Epithelial cell of prostate (primary cell): ENCODE data around the gene STK16.

Experiments
- DNase-seq: peaks from one replicate; pipeline ENCODE4 v3.0.0-alpha.2; 2011; ENCODE audit warnings: low read depth, low spot score
- H3K27ac ChIP-seq: fragments of 450-650 bp; 2 replicates; pipeline ENCODE4 v1.5.1; 2017; ENCODE audit warnings: mild to moderate bottlenecking

Gene STK16

DNA sequence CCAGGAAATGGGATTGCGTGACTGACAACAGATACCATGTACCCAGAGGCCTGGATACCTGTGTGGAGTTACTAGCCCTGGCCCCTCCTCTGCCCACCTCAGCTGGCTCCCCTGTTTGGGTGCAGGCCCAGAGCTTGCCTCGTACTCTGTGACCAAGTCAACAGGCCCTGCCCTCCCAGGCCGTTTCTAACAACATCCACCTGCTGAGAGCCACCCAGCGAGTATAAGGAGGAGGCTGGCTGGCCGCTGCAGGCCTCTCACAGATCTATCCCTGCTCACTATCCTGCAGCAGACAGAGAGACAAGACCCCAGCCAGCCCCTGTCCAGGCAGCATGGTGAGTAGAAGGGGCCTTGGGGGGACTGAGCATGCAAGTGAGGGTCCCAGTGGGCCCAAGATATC lies 21.0 kb downstream of the STK16 start:
- H3K27ac ChIP-seq, result no peak overlapping the region
- DNase-seq, result no peak

DNA sequence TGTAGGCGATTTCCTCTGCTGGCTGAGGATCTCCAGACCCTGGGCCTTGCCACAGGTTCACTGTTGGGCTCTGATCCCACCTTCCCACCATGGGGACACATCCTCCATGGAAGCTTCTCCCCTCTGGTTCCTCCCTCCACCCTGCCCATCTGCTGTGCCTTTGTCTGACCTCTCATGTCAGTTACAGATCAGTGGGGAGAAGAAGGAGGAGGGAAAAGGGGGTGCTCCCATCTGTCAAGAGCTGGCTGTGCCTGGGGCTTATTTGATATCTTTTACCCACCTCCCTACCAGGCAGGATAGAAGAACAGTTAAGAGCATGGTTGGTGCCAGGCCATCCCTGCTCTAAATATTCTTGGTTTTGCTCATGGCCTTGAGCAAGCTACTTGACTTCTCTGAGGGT lies 21.6 kb downstream of the STK16 start:
- no peak overlapping the region for H3K27ac ChIP-seq
- no peak for DNase-seq

DNA sequence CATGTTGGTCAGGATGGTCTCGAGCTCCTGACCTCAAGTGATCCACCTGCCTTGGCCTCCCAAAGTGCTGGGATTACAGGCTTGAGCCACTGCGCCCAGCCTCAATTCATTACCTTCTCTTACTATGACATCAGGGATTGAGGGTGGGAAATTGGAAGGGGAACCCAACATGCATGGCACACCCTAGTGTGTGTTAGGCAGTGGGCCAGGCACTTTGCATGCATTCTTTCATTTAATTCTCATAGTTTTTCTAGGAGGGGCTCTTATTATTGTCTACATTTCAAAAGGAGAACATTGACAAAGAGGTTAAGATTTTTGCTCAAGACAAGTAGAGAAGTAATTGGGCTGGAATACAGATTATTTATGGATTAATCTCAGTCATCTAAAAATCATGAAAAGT lies 23.0 kb downstream of the STK16 start:
- DNase-seq, result no peak
- no peak overlapping the region for H3K27ac ChIP-seq

DNA sequence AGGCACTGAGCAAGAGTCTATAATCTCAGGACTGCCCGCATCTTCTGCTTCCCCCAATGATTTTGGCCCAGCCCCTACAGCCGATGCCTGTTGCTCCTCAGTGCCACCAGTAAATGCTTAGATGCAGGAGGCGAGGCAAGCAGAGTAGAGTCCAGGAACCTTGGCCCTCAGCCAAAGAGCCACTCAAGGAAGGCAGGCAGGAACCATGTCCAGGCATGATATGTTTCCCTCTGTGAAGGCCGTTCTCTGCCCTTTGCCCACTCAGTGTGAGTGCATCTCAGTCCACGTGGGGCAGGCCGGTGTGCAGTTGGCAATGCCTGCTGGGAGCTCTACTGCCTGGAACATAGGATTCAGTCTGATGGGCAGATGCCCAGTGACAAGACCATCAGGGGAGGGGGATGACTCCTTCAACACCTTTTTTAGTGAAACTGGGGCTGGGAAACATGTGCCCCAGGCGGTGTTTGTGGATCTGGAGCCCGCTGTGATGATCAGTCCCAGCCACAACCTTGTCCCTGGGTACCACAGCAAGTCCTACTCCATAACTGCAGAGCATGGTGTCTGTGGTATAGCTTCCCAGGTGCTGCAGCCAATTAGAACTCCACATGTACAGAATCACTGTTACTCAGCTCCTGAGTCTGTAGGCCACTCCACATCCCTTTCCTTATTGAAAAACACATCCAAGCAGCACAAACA lies 24.2 kb downstream of the STK16 start:
- no peak for DNase-seq
- H3K27ac ChIP-seq, result peak overlapping the region; percentile 34

DNA sequence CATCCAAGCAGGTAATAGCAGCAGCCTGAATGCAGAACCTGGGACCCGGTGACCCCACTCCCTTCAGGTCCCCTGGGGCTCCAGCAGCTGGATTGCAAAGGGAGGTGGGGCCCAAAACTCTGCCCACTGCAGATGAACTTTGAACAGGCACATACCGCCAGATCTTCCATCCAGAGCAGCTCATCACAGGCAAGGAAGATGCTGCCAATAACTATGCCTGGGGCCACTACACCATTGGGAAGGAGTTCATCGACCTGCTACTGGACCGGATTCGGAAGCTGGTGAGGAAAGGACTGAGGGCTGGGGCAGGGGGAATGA lies 24.7 kb downstream of the STK16 start:
- peak overlapping the region; percentile 34 for H3K27ac ChIP-seq
- DNase-seq, result no peak

DNA sequence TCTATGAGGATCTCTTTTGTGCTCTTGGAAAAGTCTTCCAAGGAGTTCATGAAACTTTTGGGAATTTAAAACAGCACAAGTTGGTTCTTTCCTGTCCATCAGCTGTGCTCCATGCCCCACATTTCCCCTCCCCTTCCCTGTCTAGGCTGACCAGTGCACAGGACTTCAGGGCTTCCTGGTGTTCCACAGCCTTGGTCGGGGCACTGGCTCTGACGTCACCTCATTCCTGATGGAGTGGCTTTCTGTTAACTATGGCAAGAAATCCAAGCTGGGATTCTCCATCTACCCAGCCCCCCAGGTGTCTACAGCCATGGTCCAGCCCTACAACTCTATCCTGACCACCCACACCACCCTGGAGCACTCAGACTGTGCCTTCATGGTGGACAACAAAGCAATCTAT lies 25.7 kb downstream of the STK16 start:
- no peak for DNase-seq
- no peak overlapping the region for H3K27ac ChIP-seq

DNA sequence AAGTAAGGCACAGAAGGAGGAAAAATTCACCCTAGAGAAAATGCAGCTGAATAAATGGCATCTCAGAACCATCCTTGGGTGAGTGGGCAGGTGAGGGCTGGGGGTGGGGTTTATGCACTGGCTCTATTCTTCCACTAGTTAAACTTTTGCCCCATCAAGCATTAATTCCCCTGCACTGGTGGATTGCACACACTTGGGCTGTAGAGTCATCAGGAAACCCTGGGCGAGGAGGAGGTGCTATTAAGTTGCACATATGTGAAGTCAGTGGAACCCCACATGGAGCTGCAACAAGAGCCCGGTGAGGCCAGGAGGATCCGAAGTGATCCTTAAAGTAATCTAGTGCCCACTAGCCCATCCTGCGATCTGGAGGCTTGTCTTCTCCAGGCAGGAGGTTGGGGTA lies 27.1 kb downstream of the STK16 start:
- no peak for DNase-seq
- H3K27ac ChIP-seq, result peak overlapping the region; percentile 100

DNA sequence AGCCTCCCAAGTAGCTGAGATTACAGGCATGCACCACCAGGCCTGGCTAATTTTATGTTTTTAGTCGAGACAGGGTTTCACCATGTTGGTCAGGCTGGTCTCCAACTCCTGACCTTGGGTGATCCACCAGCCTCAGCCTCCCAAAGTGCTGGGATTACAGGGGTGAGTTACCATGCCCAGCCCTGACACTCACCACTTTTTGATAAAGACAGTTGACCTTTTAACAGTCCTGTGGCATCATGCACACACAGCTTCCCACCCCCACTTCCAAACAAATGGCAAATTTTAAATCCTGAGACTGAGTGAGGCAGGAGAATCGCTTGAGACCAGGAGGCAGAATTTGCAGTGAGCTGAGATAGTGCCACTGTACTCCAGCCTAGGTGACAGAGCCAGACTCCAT lies 27.7 kb downstream of the STK16 start:
- peak overlapping the region; percentile 100 for H3K27ac ChIP-seq
- DNase-seq, result no peak

DNA sequence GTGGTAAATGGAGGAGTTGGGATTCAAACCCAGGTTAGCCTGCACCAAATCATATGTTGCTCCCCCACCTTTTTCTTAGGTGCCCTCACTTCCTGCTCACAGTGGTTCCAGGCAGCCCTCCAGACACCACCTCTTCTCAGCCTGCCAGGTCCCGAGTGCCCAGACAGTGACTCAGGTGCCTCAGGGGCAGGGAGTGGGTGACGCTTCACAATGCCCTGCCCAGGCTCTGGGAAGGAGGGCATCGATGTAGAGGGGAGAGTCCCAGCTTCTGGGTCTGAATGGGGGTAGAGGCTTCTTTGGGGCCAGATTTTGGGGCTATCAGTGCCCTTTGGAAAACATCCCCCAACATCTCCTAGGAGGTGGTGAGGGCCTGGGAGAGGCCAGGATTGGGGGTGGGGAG lies 28.7 kb downstream of the STK16 start:
- DNase-seq, result peak; percentile 94
- H3K27ac ChIP-seq, result peak overlapping the region; percentile 100

DNA sequence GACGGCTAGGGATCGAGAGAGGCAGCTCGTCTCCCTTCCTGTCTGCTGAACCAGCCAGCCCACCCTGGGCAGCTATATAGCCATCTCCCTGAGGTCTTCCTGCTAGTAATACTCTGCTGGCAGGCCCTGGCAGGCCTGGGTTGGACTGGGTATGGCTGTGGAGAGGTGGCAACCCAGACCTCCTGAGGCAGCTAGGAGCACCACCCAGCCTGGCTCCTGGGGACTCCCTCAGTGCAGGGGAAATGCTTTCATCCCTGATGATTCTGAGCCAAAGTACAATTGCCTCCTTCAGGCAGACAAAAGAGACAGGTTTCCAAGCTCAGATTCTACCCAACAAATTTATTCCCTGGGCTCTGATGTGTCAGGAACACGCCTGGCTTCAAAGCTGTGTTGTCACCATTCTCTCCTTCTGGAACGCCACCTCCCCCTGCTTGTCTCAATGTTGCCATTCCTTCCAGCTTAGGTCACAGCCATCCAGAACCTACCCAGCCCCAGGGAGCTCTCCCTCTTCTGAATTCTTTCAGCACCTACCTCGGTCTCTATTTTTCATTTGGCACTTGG lies 29.2 kb downstream of the STK16 start:
- H3K27ac ChIP-seq, result peak overlapping the region; percentile 100
- peak; percentile 78 for DNase-seq

DNA sequence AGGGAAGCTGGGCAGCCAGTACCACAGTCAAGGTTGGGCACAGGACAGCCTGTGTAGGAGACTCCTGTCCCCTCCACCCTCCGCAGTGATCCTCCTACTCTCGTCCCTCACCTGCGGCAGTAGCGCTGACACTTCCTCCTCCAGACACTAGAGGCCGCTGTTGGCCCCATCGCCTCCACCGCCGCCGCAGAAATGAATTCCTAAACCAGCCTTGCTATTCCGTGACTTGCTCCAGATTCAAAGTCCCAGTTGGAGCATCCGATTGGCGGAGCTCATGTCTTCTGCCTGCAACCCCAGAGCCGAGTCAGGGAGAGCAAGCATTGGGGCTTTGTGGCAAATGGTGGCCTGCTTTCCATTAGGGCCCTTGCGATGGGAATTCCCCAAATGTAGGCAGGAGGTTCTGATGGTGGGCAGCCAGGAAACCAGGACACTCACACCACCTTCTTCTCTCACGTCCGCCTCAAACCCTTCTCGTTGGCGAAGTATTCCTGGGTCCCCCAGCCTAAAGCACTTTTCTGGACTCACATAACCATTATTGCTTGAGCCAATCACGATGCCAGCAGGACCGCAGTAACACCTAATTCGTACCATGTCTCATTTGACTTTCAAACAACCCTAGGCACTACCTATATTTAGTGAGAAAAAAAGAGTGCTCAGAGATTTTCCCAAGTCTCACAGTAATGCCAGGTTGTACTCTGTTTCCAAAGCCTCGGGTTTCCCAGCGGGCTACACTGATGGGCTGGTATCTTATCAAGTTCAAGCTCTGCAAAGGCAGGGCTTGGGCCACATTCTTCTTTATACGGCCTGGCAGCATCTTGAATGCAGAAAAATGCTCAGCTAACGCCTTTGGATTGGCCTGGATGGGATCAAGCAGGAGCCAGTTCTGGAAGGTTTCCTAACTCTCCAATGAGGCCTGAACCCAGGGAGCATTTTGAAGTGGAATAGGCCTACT lies 32.7 kb downstream of the STK16 start:
- peak overlapping the region; percentile 94 for H3K27ac ChIP-seq
- no peak for DNase-seq

DNA sequence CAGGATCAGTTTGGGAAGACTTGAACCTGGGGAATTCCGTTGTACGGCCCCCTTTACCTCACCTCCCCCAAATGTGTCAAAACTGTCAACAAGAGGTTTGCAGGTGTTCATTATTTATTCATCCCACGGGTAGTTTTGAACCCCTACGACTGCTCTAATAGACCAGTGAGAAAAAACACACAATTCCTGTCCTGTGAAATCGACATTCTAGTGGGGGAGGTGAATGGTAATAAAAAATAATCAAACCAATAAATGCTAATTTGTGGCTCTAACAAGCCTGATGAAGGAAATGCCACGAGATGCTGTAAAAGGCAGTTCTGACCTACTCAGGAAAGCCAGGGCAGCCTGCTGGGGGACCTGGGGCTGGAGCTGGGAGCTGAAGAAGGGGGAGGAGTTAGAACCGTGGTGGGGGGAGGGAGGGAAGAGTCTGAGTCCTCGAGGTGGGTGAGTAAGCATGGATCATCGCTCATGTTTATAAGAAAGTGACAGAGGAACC lies 33.4 kb downstream of the STK16 start:
- no peak for DNase-seq
- H3K27ac ChIP-seq, result peak overlapping the region; percentile 94

DNA sequence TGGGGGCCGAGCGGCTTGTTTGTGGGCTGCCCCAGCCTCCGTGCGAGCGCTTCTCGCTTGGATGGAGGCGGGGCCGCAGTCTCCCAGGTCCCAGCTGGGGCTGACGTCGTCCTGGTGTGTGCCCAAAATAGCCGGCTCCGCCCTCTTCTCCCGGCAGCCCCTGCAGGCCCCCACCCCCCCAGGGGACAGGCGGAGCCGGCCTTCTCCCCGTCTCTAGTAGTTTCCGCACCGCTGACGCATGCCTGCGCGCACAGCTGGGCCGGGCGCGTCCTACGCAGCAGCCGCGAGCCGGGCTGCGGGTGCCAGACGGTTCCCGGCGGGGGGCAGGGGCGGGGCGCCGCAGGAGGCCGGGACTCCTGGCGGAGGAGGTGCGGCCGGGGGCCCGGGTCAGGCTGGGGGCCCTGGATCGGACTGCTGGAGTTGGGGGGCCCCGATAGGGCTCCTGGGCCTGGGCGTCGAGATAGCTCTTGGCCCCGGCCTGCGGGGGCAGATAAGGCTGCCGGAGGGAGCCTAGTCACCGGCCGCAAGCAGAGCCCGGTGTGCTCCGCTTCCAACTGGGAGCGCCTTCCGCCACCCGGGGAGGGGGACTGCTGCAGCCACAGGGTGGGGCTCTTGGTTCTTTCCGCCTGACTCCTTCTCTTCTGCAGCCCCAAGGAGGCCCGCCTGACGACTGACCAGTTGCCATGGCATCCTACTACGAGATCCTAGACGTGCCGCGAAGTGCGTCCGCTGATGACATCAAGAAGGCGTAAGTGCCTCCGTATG lies 34.1 kb downstream of the STK16 start, which contains the start of gene DNAJB2:
Gene DNAJB2 (plus strand): TSS at position 216 of the 765 bp plus-strand sequence. CDS start 468 bp downstream, at position 684.
- peak within 1 kb of the TSS; percentile 94 for H3K27ac ChIP-seq
- DNase-seq, result peak; percentile 98

DNA sequence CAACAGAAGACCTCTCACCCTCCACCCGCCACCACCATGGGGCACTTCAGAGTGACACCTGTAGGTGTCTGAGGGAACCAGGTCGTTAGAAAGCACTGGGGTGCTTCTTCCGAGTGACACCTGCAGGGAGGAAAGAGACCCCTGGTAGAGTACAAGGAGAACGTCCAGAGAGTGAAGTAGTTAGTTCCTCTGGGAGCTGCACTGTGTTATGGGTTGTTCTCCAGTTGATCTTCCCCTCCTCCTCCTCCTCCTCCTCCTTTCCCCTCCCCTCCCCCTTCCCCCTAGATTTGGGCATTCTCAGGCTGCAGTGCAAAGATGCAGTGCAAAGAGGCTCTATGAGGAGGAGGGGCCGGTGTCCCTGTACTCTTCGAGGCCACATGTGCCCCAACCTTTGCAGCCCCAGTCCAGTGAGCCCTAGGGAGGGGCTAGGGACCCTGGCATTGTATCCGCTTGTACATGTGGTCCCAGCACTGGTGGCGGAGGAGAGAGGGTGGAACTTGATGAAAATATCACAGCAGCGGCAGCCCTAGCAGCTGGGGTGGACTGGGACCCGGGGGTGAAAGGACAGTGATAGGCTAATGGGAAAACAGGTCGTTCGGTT lies 34.7 kb downstream of the STK16 start:
- no peak for DNase-seq
- H3K27ac ChIP-seq, result peak overlapping the region; percentile 94

DNA sequence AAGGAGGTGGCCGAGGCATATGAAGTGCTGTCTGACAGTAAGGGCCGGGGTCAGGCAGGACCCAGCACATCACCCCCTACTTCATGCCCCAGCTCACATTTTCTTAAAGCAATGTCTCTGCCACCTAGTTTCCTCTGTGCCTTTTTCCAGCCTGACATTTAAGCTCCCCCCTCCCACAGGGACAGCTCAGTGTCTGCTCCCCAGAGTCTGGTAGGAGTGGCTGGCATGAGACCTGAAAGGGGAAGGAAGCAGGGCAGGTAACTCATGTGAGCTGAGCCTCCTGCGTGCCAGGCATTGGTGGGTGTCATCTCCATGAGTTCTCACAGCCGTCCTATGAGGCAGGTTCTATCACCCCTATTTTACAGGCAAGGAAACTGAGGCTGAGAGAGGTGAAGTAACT lies 35.4 kb downstream of the STK16 start:
- H3K27ac ChIP-seq, result no peak overlapping the region
- no peak for DNase-seq

DNA sequence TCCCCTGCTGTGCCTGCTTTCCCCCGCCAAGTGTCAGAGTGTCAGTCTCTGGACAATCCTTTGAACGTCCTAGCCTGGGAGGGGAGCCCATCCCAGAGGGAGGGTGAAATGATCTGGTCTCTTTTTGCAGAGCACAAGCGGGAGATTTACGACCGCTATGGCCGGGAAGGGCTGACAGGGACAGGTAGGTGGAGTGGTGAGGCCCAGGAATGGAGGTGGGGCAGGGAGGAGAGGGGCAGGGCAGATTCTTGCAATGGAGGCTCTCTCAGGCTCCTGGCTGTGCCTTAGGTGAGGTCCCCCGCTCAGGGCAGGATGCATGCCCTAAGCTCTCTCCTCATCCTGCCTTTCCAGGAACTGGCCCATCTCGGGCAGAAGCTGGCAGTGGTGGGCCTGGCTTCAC lies 36.3 kb downstream of the STK16 start:
- no peak overlapping the region for H3K27ac ChIP-seq

DNA sequence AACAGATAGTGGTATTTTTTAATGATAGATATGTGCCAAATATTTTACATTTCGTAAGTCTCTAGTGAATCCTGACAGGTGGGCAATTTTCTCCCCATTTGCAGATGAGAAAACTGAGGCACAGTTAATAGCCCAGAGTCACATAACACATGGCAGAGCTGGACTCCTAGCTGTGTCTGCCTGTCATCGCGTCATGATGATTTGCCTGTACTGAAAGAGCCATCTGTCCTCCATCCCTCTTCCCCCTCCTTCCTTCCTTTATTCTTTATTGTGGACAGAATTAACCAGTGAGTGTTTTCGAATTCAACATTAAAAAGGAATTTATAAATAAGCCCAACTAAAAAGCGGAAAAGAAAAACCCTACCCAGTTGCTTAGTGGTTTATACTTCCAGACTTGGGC lies 37.1 kb downstream of the STK16 start:
- H3K27ac ChIP-seq, result no peak overlapping the region
- no peak for DNase-seq

More for the DNA sequence above, 36.3 kb downstream of the STK16 start:
- DNase-seq, result no peak

DNA sequence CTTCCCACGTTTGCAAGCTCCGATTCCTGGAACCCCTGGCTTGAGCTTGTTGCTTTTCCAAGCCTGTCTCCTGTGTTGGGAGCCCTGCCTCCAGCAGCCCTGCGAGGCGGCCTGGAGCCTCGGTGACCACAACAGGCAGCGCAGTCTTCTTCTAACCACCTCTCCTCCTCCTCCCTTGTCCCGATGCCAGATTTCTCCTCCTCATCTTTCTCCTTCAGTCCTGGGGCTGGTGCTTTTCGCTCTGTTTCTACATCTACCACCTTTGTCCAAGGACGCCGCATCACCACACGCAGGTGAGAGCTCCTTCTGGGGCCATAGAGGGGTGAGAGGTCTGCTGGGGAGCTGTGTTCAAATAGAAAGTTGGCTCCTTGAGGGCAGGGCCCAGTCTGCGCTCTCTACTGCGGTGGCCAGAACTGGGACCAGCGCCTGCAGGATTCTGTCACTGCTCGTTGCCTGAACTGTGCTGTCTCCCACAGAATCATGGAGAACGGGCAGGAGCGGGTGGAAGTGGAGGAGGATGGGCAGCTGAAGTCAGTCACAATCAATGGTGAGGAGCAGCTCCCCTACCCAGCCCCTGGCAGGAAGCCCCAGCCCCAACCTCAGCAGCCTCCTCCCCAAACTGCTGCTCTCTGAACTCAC lies 37.8 kb downstream of the STK16 start:
- DNase-seq, result no peak
- H3K27ac ChIP-seq, result no peak overlapping the region
